ES-I3 (cell line): ENCODE measurements around the gene CNP.
"Not testable (repeated sequence)": the region's sequence is repeated elsewhere in the genome, so short reads cannot be mapped to it uniquely, and the experiment has no call there.

ENCODE experiments used
- H3K36me3 ChIP-seq: 2 replicates; pipeline ENCODE4 v1.6.1; 2013; ENCODE audit warnings: mild to moderate bottlenecking, low read length, control low read depth, moderate library complexity; ENCODE audit not compliant: insufficient read depth
- H3K4me1 ChIP-seq: 2 replicates; pipeline ENCODE4 v1.6.1; 2013; ENCODE audit warnings: mild to moderate bottlenecking, control low read depth, low read length; ENCODE audit not compliant: insufficient read depth
- H3K9ac ChIP-seq: 2 replicates; pipeline ENCODE4 v1.6.1; 2013; ENCODE audit warnings: low read depth, mild to moderate bottlenecking, low read length, moderate library complexity
- H3K9me3 ChIP-seq: 2 replicates; pipeline ENCODE4 v1.6.1; 2013; ENCODE audit warnings: mild to moderate bottlenecking, low read length, moderate library complexity; ENCODE audit not compliant: control insufficient read depth, insufficient read depth

Gene CNP

DNA sequence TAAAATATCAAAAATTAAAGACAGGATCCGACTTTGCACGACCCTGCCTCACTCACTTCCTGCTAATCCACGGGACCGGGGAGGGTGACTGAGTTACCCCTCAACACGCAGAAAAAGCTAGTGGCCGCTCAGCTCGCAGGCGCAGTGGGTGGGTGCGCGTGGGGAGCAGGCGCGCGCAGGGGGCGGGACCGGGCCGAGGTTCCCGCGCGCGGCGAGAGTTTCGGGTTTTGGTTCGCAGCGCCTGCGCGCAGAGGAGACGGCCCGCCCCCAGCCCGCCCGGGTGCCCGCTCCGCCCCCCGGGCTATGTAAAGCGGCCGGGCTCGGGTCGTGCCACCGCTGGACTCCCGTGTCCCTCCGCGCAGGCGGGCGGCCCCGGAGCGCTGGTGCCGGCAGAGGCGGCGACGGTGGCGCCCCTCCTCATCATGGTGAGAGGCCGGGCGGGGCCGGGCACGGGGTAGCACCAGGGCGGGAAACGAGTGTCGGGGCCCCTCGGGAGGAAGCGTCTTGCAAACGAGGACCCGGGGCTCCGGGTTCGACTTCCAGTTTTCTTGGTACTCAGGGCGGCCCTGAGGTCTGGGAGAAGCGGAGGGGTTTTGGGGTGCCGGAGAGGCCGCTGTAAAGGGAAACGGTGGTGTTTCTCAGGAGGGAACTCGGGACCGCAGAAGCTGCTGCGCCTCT lies at the start of gene CNP:
CNP (plus strand) TSS at position 333 of the 678 bp plus-strand sequence; CDS start at position 423, 90 bp downstream.
- H3K4me1 ChIP-seq: peaks cover 6% of the 10 kb centered on the region; the same call in 1 of the 2 replicates
- H3K36me3 ChIP-seq: peaks cover 4% of the 10 kb centered on the region; the same call in 1 of the 2 replicates
- no peaks in the 10 kb centered on the region for H3K9me3 ChIP-seq
- peak within 1 kb of the TSS; percentile 72 for H3K9ac ChIP-seq

DNA sequence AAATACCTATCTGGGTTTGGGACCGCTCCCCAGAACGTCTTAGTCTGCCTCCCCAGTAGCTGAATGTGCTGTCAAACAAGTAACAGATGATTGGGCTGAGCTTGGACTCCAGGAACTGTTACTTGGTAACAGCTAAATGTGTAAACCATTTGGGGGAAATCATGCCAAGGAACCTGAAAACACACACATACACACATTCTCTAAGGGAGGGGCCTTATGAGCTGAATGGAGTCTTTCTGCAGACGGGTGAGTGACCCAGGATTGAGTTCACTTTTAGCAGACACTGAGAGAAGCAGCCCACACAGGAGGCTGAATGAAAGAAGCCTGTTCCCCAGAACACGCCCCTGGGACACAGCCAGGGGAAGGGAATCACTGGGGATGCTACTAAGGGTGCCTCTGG lies 49.4 kb upstream of the CNP start:
- peaks cover under 1% of the 10 kb centered on the region; the same call in 1 of the 2 replicates for H3K36me3 ChIP-seq
- peaks cover 16% of the 10 kb centered on the region; the same call in 1 of the 2 replicates for H3K4me1 ChIP-seq

GRCh38 chr17:41917679-41918313 lies 48.8 kb upstream of the CNP start:
- Histone ChIP-seq H3K4me1 (peaks cover 16% of the 10 kb centered on the region; the same call in 1 of the 2 replicates), H3K36me3 (no peaks in the 10 kb centered on the region; the same call in 1 of the 2 replicates), H3K9ac (peak overlapping the region; percentile 97), H3K9me3 (no peaks in the 10 kb centered on the region)

More for the DNA sequence above, 49.4 kb upstream of the CNP start:
- H3K9me3 ChIP-seq: no peaks in the 10 kb centered on the region
- H3K9ac ChIP-seq: peak overlapping the region; percentile 97; the same call in 1 of the 2 replicates

GRCh38 chr17:41918314-41919164 lies 48.1 kb upstream of the CNP start, which contains the start of gene ACLY:
TSS of gene ACLY (minus strand) at chr17:41918951. CDS start at chr17:41913873, 5,078 bp downstream.
- Histone ChIP-seq H3K9ac (peak within 1 kb of the TSS; percentile 97), H3K4me1 (peaks cover 16% of the 10 kb centered on the region; the same call in 1 of the 2 replicates), H3K36me3 (no peaks in the 10 kb centered on the region), H3K9me3 (no peaks in the 10 kb centered on the region)

DNA sequence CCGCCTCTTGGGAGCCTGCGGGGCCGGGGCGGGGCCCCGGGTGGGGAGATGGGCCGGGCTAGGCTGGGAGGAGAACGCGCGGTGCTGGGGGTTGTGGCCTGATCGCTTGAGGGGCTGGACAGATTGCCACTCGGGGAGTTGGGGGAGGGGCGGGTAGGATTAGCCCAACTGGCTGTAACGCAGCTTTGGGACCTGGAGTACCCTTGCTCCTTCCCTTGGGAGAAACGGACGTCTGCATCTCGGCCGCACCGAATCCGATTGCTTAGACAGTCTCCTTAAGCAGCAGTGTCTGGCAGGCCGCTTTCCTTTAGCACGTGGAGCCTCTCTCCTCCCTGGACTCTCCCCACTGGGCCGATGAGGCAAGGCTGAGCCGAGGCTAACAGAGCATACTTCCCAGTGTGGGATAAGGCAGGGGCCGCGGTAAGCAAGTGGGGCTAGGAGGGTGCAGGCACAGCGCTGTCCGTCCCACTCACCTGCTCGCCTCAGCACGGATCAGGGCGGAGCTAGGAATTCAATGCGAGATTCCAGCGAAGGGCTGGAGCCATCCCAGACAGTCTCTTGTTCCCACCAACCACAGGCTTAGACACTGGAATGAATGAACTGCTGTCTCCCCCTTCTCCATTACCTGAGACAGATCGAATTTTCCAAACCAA lies 47.3 kb upstream of the CNP start:
- no peaks in the 10 kb centered on the region for H3K9me3 ChIP-seq
- peak overlapping the region; percentile 97; the same call in 1 of the 2 replicates for H3K9ac ChIP-seq
- H3K4me1 ChIP-seq: peaks cover 16% of the 10 kb centered on the region; the same call in 1 of the 2 replicates
- no peaks in the 10 kb centered on the region for H3K36me3 ChIP-seq

DNA sequence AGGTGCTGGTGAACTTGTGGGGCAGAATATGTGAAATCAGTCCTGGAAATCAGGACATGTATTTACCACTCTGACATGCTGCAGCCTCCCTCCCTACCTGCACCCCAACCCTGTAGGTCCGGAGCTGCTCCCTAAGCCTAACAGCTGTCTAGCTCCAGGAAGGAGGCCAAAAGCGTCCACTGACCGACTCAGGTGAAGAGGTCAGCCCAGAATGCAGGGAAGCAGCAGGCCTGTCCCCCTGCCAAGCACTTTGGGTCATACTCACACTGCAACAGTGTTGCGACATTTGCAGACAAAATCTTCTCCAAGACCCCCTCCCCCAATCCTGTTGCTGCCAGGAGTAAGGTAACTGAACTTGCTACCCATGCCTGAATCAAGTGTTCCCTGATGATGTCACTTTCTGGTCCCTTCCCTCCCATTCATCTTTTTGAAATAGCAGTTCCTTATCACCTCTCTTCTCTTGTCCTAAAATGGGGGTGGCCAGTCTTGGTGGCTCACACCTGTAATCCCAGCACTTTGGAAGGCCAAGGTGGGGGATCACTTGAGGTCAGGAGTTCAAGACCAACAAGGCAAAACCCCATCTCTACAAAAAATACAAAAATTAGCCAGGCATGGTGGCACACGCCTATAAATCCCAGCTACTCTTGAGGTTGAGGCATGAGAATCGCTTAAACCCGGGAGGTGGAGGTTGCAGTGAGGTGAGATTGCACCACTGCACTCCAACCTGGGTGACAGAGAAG lies 46.6 kb upstream of the CNP start:
- no peaks in the 10 kb centered on the region for H3K9me3 ChIP-seq
- H3K4me1 ChIP-seq: peaks cover 16% of the 10 kb centered on the region; the same call in 1 of the 2 replicates
- peak overlapping the region; percentile 97; the same call in 1 of the 2 replicates for H3K9ac ChIP-seq
- H3K36me3 ChIP-seq: no peaks in the 10 kb centered on the region

DNA sequence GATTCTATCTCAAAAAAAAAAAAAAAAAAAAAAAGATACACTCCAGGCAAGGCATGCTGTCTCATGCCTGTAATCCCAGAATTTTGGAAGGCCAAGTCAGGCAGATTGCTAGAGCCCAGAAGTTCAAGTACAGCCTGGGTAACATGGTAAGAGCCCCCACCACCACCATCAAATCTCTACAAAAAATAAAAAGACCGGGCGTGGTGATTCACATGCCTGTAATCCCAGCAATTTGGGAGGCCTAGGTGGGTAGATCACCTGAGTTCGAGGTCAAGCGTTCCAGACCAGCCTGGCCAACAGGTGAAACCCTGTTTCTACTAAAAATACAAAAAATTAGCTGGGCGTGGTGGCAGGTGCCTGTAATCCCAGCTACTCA lies 46.0 kb upstream of the CNP start:
- Histone ChIP-seq H3K36me3 (no peaks in the 10 kb centered on the region), H3K9me3 (no peaks in the 10 kb centered on the region), H3K4me1 (peaks cover 16% of the 10 kb centered on the region; the same call in 1 of the 2 replicates), H3K9ac (no peak overlapping the region)

- Histone ChIP-seq H3K4me1 (peaks cover 4% of the 10 kb centered on the region; the same call in 1 of the 2 replicates), H3K9ac (no peak overlapping the region), H3K9me3 (no peaks in the 10 kb centered on the region), H3K36me3 (no peaks in the 10 kb centered on the region)
These were observed 40.5 kb upstream of the CNP start for GRCh38 chr17:41925991-41926590.

- Histone ChIP-seq H3K36me3 (no peaks in the 10 kb centered on the region), H3K9me3 (no peaks in the 10 kb centered on the region), H3K4me1 (peaks cover 4% of the 10 kb centered on the region; the same call in 1 of the 2 replicates), H3K9ac (no peak overlapping the region)
These were observed 37.8 kb upstream of the CNP start for GRCh38 chr17:41928693-41929251.

GRCh38 chr17:41930009-41930832 lies 36.4 kb upstream of the CNP start, which contains the start of gene ODAD4:
TSS of gene ODAD4 (plus strand) at chr17:41930617. CDS start at chr17:41930724, 107 bp downstream.
- Histone ChIP-seq H3K4me1 (peaks cover 4% of the 10 kb centered on the region; the same call in 1 of the 2 replicates), H3K9ac (peak within 1 kb of the TSS; percentile 94), H3K36me3 (no peaks in the 10 kb centered on the region), H3K9me3 (no peaks in the 10 kb centered on the region)

GRCh38 chr17:41930833-41931156 lies 35.8 kb upstream of the CNP start:
- H3K36me3 ChIP-seq, H3K9me3 ChIP-seq, H3K4me1 ChIP-seq: not testable (repeated sequence)
- H3K9ac ChIP-seq: peak overlapping the region; percentile 94; the same call in 1 of the 2 replicates

- not testable (repeated sequence) for H3K4me1 ChIP-seq, H3K9ac ChIP-seq, H3K9me3 ChIP-seq, H3K36me3 ChIP-seq
These were observed 34.9 kb upstream of the CNP start for GRCh38 chr17:41931715-41932114.
